Measurements from ENCODE around the gene KCNA4.
"Not testable (repeated sequence)": the region's sequence is repeated elsewhere in the genome, so short reads cannot be mapped to it uniquely, and the experiment has no call there.

KCNA4 gene

DNA sequence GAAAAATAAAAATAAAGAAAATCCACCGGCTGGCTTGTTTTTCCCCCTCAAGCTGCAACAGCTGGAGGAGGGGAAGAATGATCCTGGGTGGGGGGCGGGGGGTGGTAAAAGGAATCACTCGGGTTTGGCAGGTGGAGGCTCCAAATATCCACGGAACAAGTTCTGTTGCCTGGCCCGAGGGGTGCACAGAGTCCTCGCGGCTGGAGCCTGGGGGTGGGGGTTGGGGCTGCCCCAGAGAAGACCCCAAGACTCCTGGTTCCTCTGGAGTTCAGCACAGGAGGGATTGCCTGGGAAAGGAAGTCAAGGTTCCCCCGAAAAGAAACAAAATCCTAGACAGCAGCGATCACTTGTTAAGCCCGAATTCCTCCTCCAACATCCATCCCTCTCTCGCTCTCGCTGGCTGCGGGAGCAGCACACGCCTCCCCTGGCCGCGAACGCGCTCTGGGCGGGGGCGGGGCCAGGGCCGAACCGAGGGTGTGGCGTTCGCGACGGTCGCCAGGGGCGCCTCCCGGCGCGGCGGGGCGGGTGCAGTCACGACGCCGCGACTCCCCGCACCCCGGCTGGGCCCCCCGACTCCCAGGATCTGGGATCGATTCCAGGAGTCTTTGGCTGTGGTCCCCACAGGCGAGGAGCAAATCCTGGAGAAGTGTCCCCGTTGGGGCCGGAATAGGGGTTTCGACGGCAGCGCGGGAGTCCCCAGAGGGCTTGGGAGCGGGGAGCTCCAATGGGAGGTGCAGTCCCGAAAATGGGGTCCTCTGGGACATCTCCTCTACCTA lies at the start of gene KCNA4:
KCNA4 (minus strand) TSS at position 443 of the 776 bp plus-strand sequence. CDS start 4,352 bp downstream, outside the sequence.
- DNase-seq = no peak

DNA sequence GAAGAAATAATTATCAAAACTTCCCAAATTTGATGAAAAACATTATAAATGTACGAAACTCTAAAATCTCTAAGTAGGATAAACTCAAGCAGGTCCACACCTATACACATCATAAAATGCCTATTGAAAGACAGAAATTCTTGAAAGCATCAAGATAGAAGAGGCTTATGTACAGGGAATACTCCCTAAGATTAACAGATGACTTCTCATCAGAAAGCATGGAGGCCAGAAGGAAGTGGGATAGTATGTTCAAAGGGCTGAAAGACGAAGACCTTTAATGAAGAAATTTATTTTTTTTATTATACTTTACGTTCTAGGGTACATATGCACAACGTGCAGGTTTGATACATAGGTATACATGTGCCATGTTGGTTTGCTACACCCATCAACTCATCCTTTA lies 45.3 kb upstream of the KCNA4 start:
- DNase-seq = no peak

DNA sequence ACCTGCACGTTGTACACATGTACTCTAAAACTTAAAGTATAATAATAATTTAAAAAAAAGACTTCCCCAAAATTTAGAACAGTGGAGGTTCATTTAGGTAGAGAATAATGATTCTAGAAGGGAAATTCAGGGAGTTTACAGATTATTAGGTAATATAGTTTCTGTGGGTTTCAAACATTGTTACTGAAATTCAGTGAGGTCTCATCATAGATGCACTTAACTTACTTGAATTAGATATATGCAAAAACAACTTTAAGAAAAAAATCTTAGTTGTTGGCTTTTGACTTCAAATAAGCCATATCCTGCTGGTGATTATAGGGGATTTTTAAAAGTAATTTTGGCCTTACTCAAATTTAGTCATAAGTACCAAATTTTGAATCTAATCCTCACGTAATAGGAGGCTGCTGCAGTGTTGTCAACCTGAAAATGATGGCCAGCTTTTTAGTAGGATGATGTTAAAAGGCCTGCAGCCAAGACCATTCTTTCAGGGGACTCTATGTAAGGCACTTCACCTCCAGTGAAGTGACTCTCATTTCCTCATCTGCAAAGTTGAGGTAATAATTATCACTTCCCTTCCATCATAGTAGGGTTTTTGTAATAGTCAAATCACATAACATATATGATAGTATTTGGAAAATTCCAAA lies 42.5 kb upstream of the KCNA4 start:
- DNase-seq = no peak

DNA sequence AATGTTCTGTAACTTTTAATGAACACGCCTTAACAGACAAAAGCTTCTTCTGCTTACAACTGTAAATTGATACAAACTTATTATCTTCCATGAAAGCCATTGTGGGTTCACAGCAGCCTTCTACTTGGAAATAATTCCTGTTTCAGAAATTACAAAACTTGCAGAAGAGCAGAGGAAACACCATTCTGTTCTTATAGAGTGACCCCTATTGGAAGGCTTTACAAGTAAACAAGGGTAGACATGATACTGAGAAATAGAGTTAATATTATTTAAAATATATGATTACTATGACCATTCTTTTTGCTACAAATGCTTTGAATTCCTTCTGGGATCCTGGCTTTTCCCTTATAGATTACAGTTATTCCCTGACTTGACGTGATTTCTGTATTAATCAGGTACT lies 32.4 kb upstream of the KCNA4 start:
- no peak for DNase-seq

DNA sequence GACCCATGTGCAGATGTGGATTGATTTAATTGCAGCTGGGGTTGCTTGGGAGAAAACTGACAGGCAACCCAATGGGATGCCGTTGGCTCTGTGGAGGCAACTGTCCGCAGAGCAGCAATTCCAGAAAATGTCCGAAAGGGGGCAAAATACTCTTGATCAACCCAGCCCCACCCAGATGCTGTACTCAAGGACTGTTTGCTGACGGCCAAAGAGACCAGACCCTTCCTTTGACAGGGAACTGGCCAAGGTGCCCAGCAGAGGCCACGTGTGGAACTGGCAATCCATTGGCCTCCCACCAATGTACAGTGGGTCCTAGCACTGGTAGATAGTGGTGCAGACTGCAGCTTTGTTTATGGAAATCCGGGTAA lies 29.7 kb upstream of the KCNA4 start:
- DNase-seq = no peak

DNA sequence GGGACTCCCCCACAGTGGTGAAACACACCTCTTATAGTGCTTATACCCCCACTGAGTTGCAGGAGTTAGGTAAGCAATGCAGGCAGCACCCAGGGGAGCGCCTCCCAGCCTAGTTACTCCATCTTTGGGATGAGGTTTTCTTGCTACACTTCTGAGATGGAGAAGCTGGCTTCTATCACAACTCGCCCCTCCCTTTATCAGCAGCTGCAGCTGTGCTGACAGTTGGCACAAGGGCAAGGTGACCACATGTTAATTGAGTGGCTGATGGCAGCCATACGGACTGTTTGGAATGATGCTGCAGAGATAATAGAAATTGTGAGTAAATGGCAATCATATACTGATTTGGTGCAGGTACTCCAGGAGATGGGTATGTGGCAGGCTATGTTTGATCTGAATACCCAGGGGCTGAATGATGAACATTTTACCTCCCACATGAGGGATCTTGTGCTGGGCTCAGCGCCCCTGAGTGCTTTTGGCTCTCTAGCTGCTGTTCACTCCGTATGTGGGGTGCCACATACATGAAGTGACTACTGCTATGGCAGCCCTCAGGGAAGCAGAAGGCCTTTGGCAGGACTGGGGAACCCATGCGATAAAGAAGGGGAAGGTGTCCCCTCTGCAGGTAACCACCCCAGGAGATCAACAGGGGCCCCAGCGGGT lies 29.2 kb upstream of the KCNA4 start:
- DNase-seq = no peak

DNA sequence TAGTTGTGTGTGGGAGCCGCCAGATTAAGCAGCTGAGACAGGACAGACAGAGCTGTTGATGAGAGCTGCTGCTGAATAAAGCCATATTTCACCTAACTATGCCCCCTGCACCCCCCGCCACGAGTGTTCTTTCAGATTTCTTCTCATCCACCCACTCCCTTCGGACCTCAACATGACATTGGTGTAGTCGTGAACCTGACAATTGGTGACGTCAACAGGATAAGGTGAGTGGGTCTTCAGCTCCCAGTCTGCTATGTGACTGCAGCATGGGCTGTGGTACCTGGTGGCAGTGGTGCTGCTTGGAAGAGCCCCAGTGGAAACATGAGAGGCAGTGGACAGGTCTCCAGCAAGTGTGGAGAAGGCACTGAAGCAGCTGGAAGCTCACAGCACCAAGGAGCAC lies 28.3 kb upstream of the KCNA4 start:
- DNase-seq = no peak

DNA sequence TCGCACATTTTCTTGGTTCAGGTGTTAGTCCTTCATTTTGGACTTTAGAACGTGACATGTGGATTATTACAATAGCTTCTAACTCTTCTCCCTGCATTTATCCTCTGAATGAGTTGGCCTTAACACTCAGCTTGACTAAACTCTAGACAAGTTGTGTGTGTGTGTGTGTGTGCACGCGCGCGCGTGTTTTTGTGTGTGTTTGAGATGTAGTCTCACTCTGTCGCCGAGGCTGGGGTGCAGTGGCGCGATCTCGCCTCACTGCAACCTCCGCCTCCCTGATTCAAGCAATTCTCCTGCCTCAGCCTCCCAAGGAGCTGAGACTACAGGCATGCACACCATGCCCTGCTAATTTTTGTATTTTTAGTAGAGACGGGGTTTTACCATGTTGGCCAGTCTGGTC lies 24.3 kb upstream of the KCNA4 start:
- DNase-seq = no peak

DNA sequence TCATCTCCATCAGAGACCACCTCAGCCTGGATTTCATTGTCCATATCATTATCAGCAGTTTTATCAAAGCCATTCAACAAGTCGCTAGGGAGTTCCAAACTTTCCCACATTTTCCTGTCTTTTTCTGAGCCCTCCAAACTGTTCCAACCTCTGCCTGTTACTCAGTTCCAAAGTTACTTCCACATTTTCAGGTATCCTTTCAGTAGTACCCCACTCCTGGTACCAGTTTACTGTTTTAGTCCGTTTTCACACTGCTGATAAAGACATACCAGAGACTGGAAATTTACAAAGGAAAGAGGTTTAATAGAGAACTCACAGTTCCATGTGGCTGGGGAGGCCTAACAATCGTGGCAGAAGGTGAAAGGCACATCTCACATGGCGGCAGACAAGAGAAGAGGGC lies 17.9 kb upstream of the KCNA4 start:
- DNase-seq = not testable (repeated sequence)

DNA sequence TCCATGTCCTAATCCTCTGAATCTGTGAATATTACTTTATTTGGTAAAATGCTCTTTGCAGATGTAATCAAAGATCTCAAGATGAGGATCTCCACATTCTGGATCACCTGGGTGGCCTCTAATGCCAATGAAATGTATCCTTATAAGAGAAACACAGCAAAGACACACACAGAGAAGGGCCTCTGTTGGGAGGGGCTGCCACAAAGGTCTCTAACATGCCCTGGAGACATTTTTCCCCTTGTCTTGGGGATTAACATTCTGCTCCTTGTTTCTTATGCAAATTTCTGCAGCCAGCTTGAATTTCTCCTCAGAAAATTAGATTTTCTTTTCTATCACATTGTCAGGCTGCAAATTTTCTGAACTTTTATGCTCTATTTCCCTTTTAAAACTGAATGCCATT lies 17.3 kb upstream of the KCNA4 start:
- DNase-seq = not testable (repeated sequence)

DNA sequence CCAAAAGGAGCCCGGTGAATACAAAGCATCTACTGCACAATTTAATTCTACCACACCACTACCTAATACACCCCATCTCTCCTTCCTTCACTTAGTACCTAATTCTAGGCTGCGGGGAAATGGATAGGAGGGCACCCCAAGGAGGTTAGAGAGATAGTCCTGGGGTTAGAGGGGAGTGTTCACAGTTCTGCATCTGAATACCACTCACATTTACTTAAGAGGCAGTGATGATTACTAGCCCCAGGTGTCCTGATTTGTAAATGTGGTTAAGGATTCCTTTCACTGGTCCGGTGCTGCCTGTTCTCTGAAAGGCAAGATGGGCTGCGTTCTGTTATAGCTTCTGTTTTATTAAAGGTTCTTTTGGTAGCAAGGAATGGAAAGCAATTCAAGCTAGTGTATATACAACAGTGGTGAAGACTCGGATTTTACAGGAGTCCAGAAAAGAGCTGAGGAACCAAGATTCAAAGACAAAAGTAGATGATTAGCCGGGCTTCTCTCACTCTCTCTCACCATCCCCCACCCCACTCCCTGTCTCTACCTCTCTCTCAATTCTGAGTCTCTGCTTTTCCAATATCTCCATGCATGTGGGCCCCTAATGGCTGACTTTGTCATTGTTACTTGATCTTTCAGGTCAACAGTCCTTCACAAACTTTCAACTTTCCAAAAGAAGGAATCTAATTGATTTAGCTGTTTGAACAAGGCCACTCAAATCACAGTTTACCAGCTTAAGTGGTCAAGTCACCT lies 8.7 kb upstream of the KCNA4 start:
- DNase-seq = no peak

DNA sequence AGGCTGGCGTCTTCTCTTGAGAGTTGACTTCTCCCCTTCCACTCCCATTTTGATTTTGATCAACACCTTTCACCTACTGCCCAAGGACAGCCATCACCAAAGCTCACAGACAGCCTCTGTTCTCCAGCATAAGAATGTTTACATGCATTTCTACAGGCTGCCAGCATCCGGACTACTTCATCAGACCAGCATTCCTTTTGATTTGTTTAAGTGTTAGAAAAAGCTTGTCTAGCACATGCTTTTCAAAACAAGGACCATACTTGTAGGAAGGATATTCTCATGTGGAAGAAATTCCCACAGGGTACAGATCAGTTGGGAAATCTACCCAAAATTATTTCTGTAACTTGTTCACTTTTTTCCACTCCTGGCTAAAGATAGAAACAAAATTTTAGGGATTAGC lies 6.2 kb upstream of the KCNA4 start:
- DNase-seq = no peak

DNA sequence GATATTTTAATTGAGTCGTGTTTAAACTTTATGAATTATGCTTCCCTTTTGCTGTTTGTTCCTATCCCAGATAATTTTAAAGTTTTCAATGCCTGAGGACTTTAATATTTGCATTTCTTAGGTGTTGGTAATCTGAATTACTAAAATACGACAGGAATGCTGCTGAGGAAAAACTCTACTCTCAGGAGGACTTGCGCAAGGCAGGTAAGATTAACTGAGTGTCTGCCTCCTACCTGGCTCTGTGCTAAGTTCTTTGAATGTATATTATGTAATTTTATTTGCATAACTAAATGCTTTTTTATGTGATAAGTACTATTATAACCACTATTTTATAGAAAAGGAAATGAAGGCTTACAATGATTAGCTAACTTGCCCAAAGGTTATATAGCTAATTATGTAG lies 2.7 kb upstream of the KCNA4 start:
- DNase-seq = no peak

DNA sequence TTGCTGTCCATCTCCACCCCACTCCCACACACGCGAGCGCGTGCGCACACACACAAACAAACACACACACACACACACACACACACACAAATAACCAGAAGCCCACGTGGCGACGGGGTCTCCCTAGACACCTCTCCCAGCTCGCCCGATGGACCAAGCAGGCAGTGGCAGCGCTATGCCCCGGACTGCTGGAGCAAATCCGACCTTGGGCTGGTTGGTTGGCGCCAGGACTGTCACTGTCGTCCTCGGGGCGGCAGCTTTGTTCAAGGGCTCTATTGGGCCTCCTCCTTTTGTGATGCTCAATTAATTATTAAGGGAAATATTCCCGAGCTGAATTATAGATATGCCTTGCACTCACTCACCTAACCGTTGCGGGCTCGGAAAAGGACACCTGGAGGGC lies 1.7 kb upstream of the KCNA4 start:
- no peak for DNase-seq

DNA sequence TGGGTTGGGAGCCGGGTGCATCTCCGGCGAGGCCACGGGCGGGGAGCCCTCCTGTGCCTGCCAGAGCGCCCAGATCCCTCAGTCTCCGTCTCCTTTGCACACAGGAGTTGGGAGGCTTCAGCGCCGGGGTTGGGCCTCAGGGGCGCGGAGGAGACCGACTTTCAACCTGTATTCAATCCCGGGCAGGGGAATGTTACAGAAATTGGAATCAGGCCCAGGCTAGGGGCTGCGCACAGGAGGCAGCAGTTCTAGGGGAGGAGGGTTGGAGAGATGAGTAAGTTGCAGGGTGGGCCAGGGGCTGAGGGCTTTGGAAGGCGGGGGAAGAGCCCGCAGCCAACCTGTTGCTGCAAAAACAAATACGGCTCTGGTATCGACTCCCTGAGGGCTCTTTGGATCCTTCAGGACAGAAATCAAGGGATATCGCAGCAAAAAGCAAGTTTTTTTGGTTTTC lies 640 bp upstream of the KCNA4 start:
- no peak for DNase-seq

DNA sequence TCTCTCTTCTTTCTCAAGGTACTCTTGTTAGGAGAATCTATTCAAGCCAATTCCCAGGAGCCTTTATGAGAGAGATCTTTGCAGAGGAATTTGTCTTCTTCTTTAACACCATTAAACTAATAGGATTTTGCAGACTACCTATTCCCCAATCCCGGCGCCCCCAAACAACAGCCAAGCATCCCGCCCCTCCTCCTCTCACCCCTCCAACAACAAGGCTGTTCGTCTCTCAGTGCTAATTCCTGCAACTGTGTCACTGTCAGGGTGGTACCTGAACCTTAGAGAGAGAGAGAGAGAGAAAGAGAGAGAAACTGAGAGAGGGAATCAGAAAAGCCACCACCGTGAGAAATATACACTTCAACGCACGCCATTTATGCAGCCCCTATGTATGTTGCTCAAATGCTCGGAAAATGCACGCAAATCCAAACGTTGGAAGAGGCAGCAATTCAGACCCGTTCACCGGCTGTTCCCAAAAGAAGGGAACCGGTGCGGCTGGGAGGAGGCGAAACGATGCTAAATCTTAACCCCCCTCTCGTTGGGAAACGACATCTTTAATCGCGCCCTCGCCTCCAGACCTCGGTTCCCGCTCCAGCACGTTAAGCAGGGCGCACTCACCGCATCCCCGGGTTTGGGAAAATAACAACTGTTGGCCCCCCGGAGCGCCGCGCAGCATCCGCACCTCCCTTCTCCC lies 961 bp downstream of the KCNA4 start:
- no peak for DNase-seq

DNA sequence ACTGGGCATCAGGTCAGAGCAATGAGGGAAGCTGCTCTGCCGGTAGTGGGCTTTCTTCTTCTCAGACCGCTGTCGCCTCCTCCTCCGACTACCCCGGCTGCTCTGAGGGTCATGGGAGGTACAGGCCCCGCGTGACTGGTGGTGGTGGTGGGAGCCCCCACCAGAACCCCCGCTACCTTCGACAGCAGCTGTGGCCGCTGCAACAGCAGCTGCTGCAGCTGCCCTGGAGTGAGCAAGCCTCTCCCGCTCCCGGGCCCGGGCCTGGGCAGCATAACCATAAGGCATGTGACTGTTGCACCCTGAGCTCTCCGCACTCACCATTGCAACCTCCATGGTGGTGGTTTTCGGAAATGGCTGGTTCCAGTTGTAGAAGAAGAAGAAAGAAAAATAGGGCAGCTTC lies 4.5 kb downstream of the KCNA4 start:
- no peak for DNase-seq

DNA sequence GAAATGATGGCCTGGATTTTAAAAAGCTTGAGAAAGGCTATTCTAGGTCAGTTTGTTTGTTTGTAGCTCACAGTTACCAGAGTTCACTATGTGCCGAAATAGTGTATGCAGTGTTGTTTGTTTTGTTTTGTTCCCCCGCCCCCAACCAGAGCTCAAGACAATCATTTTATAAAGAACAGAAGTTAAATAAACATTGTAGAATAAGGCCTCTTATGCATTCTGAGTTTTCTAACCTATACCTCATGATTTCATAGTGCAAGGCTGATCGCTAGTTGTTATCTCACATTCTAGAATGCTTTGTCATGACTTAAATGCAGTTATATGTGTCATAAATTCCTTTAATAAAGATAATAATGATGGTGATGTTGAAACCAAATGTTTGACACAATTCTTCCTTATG lies 7.8 kb downstream of the KCNA4 start:
- DNase-seq = no peak

DNA sequence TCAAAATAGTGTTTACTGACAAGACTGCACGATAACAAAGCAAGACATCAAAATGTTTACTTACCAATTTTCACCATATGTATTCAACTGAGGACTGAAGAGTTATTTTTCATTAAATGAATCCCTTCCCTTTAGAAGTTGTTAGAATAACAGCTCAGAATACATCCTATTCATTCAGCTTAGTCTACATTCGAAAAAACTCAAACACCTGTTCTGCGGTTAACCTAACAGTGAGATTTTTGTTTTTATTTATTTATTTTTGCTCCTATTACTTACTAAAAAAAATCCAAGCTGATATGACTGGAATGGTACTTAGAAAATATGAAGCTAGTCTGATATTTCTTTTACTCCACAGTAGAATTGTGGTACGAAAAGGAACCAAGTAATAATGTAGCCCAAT lies 10.0 kb downstream of the KCNA4 start:
- DNase-seq = no peak

DNA sequence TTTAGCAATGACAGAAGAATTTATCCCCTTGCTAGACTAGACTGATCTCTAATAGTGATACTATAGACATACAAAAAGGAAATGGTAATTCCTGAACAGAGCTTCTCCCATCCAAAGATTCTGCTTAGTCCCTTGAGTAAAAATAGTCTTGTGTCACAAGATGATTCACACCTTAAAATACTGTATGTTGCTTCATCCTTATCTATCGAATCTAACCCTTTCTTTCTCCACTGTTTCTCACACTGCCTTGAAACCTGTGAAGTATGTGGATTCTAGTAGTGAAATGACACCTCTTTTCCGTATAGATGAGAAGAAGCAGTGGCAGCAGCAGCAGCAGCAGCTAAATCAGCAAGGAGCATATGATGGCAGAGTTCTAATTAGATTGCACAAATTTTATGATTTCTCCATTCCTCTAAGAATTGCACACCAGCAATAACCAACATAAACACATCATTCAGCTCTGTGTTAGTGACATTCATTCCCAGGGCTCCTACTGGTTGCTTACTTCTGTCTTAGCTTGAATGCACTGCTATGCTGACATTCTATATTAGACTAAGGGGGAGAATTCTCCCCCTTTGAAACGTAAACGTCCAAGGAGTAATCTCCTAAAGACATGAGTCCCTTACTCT lies 14.6 kb downstream of the KCNA4 start:
- no peak for DNase-seq

DNA sequence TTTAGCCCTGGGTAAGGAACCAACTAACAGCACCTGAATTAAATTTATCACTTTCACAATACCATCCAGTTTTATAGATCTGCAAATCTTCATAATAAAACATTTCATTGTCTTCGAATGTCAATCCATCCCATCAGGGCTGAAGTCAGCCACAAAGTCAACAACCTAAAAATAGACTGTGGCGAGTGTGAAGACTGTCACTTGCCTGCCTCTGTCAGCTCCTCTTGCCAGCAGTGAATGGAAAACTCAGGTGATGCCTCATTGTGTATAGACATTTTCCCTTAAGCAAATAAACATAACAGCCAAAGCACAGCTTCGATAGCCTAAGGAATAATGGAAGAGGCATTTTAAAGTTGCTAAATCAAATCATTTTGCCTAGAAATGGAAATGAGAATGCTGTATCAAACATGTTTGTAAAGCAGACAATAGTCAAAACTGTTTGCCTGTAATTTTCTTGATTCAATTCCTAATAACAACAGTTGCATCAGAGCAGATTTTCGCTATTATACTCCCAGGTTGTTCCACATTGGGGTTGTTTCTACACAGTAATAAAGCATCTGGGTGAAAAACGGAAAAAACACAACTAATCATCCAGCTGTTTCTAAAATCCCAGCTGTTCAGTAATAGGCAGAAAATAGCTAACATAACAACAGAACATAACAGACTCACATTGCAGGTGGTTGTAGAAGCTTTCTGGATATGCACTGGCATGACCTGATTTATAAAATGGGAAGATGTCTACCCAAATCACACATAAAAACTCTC lies 15.7 kb downstream of the KCNA4 start:
- no peak for DNase-seq

DNA sequence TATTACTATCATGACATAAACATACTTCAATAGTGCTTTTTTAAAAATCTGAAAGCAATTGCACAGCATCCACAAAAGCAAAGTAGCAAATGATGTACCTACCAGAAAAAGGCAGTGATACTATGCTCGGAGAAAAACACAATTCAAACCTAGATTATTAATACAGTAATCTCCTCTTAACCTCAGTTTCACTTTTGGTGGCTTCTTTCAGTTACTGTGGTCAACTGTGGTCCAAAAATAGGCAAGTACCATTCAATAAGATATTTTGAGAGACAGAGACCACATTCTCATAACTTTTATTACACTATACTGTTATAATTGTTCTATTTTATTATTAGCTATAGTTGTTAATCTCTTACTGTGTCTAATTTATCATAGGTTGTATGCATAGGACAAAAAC lies 20.8 kb downstream of the KCNA4 start:
- no peak for DNase-seq

All from stimulated activated CD4-positive, alpha-beta T cell treated with anti-CD3 and anti-CD28 coated beads, Interleukin-2, amount 100 ng/mL, for 48 hours (primary cell).